Measurements from ENCODE around the gene STIM2. TPM values are rescaled to one million over a fixed set of nuclear protein-coding genes. Genes with fewer than 3 reads are reported as not detected.

The STIM2 gene
- polyA plus RNA-seq, 1 donor (not counting 4 experiments of a cell fraction or from before 2014, with no cell fraction given): 20.7 TPM

DNA sequence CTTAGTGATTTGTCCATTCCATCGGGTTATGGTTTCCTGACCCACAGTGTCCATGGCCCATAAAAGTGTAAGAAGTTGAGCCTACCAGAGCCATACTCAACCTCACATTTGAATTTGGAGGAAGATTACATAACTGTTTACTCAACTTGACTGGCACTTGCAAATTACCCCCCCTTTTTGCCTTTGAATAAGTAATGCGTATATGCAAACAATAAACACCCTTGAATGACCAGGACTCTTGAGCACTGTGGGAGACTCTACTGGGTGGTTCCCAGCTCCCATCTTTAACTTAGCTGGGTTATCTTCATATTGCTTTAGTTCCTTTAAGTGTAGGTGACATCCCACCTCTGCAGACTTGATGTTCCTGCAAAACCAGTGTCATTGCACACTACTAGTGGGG lies 30.6 kb upstream of the STIM2 start:
- H3K27me3 ChIP-seq (ENCODE audit: control insufficient read depth, extremely low read depth, insufficient read depth, low read length): no peaks in the 10 kb centered on the region
- dilution Hi-C loops (cut with MboI; ENCODE audit: extremely low pct_ligation_motif_present, low sequenced_read_pairs): no loop called here
- no peak for FAIRE-seq

DNA sequence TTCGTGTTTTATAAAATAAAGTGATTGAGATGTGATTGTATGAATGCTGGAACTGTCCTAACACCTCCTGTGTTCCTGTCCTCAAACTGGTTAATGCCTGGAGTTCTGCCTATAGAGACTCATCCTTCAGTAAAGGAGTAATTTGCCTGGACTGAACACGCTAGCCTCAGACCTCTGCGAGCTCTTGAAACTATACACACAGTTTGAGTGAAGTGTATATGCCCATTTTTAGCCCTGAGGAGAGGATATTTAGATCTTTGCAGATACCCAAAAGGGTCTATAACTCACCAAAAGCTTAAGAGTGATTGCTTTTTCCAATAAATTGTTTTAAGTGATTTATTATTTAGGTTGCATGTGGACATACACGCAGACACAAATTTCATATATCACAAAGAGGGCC lies 29.9 kb upstream of the STIM2 start:
- dilution Hi-C loops (cut with MboI; ENCODE audit: extremely low pct_ligation_motif_present, low sequenced_read_pairs): no loop called here
- H3K9me3 ChIP-seq (ENCODE audit: control insufficient read depth, low read depth, low read length): no peaks in the 10 kb centered on the region
- FAIRE-seq: no peak
- no peak overlapping the region for H3K4me3 ChIP-seq (ENCODE audit: control insufficient read depth in 2 of 3, extremely low read depth in 1 of 3, insufficient read depth in 2 of 3, low read depth in 1 of 3, low read length in 3 of 3)
- no peak for DNase-seq (ENCODE audit: low read depth, low spot score)
- H3K4me1 ChIP-seq (ENCODE audit: control insufficient read depth, extremely low read depth, insufficient read depth, low read length): no peaks in the 10 kb centered on the region
- no peak overlapping the region for H2AFZ ChIP-seq (ENCODE audit: control insufficient read depth, low read length)
- no peak overlapping the region for H3K4me2 ChIP-seq (ENCODE audit: control insufficient read depth, extremely low read depth, insufficient read depth, low read depth, low read length)
- no peaks in the 10 kb centered on the region for H3K36me3 ChIP-seq (ENCODE audit: control insufficient read depth in 2 of 2, extremely low read depth in 1 of 2, insufficient read depth in 2 of 2, low read length in 2 of 2)
- H3K9me1 ChIP-seq (ENCODE audit: control insufficient read depth, extremely low read depth, insufficient read depth, low read length): no peaks in the 10 kb centered on the region
- TF ChIP-seq EZH2 (IDR thresholded peaks at IDR 0.05; ENCODE audit: low read length): no peak
- TF ChIP-seq, protein P1, sequence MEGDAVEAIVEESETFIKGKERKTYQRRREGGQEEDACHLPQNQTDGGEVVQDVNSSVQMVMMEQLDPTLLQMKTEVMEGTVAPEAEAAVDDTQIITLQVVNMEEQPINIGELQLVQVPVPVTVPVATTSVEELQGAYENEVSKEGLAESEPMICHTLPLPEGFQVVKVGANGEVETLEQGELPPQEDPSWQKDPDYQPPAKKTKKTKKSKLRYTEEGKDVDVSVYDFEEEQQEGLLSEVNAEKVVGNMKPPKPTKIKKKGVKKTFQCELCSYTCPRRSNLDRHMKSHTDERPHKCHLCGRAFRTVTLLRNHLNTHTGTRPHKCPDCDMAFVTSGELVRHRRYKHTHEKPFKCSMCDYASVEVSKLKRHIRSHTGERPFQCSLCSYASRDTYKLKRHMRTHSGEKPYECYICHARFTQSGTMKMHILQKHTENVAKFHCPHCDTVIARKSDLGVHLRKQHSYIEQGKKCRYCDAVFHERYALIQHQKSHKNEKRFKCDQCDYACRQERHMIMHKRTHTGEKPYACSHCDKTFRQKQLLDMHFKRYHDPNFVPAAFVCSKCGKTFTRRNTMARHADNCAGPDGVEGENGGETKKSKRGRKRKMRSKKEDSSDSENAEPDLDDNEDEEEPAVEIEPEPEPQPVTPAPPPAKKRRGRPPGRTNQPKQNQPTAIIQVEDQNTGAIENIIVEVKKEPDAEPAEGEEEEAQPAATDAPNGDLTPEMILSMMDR (optimal IDR thresholded peaks at IDR 0.05 in 1 of 3, IDR thresholded peaks at IDR 0.05 in 1 of 3, conservative IDR thresholded peaks at IDR 0.05 in 1 of 3; ENCODE audit: extremely low read depth in 1 of 3, insufficient read depth in 2 of 3, low read length in 3 of 3): no peak
- no peaks in the 10 kb centered on the region for H4K20me1 ChIP-seq (ENCODE audit: control insufficient read depth, extremely low read depth, insufficient read depth, low read length)
- H3K79me2 ChIP-seq (ENCODE audit: control insufficient read depth, insufficient read depth, low read length): no peaks in the 10 kb centered on the region
- H3K27ac ChIP-seq (ENCODE audit: control insufficient read depth, insufficient read depth, low read length): no peak overlapping the region
- H3K9ac ChIP-seq (ENCODE audit: control insufficient read depth, extremely low read depth, insufficient read depth, low read length): no peak overlapping the region
- no peaks in the 10 kb centered on the region for H3K27me3 ChIP-seq (ENCODE audit: control insufficient read depth, extremely low read depth, insufficient read depth, low read length)

More for the DNA sequence above, 30.6 kb upstream of the STIM2 start:
- Histone ChIP-seq H3K4me2 (ENCODE audit: control insufficient read depth, extremely low read depth, insufficient read depth, low read depth, low read length) (no peak overlapping the region), H3K9me1 (ENCODE audit: control insufficient read depth, extremely low read depth, insufficient read depth, low read length) (no peaks in the 10 kb centered on the region), H3K27ac (ENCODE audit: control insufficient read depth, insufficient read depth, low read length) (no peak overlapping the region), H4K20me1 (ENCODE audit: control insufficient read depth, extremely low read depth, insufficient read depth, low read length) (no peaks in the 10 kb centered on the region), H2AFZ (ENCODE audit: control insufficient read depth, low read length) (no peak overlapping the region), H3K4me3 (ENCODE audit: control insufficient read depth in 2 of 3, extremely low read depth in 1 of 3, insufficient read depth in 2 of 3, low read depth in 1 of 3, low read length in 3 of 3) (no peak overlapping the region), H3K79me2 (ENCODE audit: control insufficient read depth, insufficient read depth, low read length) (no peaks in the 10 kb centered on the region), H3K4me1 (ENCODE audit: control insufficient read depth, extremely low read depth, insufficient read depth, low read length) (no peaks in the 10 kb centered on the region), H3K9ac (ENCODE audit: control insufficient read depth, extremely low read depth, insufficient read depth, low read length) (no peak overlapping the region), H3K9me3 (ENCODE audit: control insufficient read depth, low read depth, low read length) (no peaks in the 10 kb centered on the region), H3K36me3 (ENCODE audit: control insufficient read depth in 2 of 2, extremely low read depth in 1 of 2, insufficient read depth in 2 of 2, low read length in 2 of 2) (no peaks in the 10 kb centered on the region)
- no peak for DNase-seq (ENCODE audit: low read depth, low spot score)
- TF ChIP-seq, protein P1 (optimal IDR thresholded peaks at IDR 0.05 in 1 of 3, IDR thresholded peaks at IDR 0.05 in 1 of 3, conservative IDR thresholded peaks at IDR 0.05 in 1 of 3; ENCODE audit: extremely low read depth in 1 of 3, insufficient read depth in 2 of 3, low read length in 3 of 3): no peak
- TF ChIP-seq EZH2 (IDR thresholded peaks at IDR 0.05; ENCODE audit: low read length): no peak

Data from keratinocyte (primary cell).